GM12878 (cell line): ENCODE results near the gene CFL2. TPM values are rescaled to one million over a fixed set of nuclear protein-coding genes. Genes with fewer than 3 reads are reported as not detected.

ENCODE experiments used
- BACH1 ChIP-seq: fragments of 450-650 bp; IDR thresholded peaks from 2 replicates; pipeline ENCODE4 v1.6.1; 2017; ENCODE audit warnings: mild to moderate bottlenecking, borderline replicate concordance
- BMI1 ChIP-seq: fragments of 450-650 bp; IDR thresholded peaks from 2 replicates; pipeline ENCODE4 v1.6.1; 2016; ENCODE audit warnings: mild to moderate bottlenecking, moderate library complexity, borderline replicate concordance
- IRF3 ChIP-seq: fragments of 450-650 bp; IDR thresholded peaks from 2 replicates; pipeline ENCODE4 v1.6.1; 2014; ENCODE audit warnings: mild to moderate bottlenecking
- NFIC ChIP-seq: IDR thresholded peaks from 2 replicates; pipeline ENCODE4 v1.6.1; 2012; ENCODE audit warnings: low read depth, mild to moderate bottlenecking, inconsistent platforms, low read length, moderate library complexity
- SUZ12 ChIP-seq: fragments of 200-600 bp; sonication (generic); IDR thresholded peaks from one replicate; pipeline ENCODE4 v1.6.1; 2018; ENCODE audit warnings: antibody characterized with exemption, mild to moderate bottlenecking; ENCODE audit not compliant: unreplicated experiment
- YBX1 ChIP-seq: fragments of 450-650 bp; IDR thresholded peaks from 2 replicates; pipeline ENCODE4 v1.6.1; 2016; ENCODE audit warnings: antibody characterized with exemption
- ZBTB4 ChIP-seq: fragments of 450-650 bp; formaldehyde crosslinking; IDR thresholded peaks from 2 replicates; pipeline ENCODE4 v1.4.0; 2022; ENCODE audit warnings: mild to moderate bottlenecking, moderate library complexity
- ZBTB40 ChIP-seq: fragments of 450-650 bp; IDR thresholded peaks from 2 replicates; pipeline ENCODE4 v1.6.1; 2016; ENCODE audit warnings: mild to moderate bottlenecking, moderate library complexity, borderline replicate concordance
- polyA plus RNA-seq, 11 experiments: library from polyadenylated mRNA; depleted of rRNA in 4 of 11; unstranded in 6 of 11; stranded (reverse) in 5 of 11; fragments of >200 nt; fragmentation: Nextera tagmentation in 4 of 11; fragmentation: Illumina TruSeq in 1 of 11; extraction: Ambion mirVana in 4 of 11; extraction: Trizol in 1 of 11; gene quantifications; 1 replicate in 1 of 11; 2 replicates in 10 of 11; pipeline versions ENCODE4 v1.2.1 to v1.2.3, GENCODE V29; 2011 to 2016; ENCODE audit warnings: inconsistent platforms in 2 of 11, missing spikeins in 2 of 11, low read depth in 1 of 11
- total RNA-seq, 4 experiments: library from RNA; depleted of rRNA in 3 of 4; stranded (reverse); fragments of >200 nt in 3 of 4; fragmentation: Illumina TruSeq in 1 of 4; extraction: Trizol in 1 of 4; gene quantifications; 2 replicates each; pipeline versions ENCODE4 v1.2.1 to v1.2.3, GENCODE V29; 2013 to 2021
- TF ChIP-seq, protein P1 (sequence below): fragments of 450-650 bp; IDR thresholded peaks from 2 replicates; pipeline ENCODE4 v1.6.1; 2017; ENCODE audit warnings: mild to moderate bottlenecking

Gene CFL2
- total and polyA plus RNA-seq, 10 of the 15 experiments (the other 5 are each of a cell fraction or from before 2014, with no cell fraction given): 4.7 to 13.4 (median 8.4) TPM

GRCh38 chr14:34684578-34684977, 29.8 kb downstream of the CFL2 start (continued):
- no peak for TF ChIP-seq ZBTB40
- TF ChIP-seq YBX1: no peak
- no peak for TF ChIP-seq NFIC
- TF ChIP-seq IRF3: no peak
- no peak for TF ChIP-seq ZBTB4 (CRISPR knock-in tag)
- no peak for TF ChIP-seq SUZ12
- TF ChIP-seq, protein P1, sequence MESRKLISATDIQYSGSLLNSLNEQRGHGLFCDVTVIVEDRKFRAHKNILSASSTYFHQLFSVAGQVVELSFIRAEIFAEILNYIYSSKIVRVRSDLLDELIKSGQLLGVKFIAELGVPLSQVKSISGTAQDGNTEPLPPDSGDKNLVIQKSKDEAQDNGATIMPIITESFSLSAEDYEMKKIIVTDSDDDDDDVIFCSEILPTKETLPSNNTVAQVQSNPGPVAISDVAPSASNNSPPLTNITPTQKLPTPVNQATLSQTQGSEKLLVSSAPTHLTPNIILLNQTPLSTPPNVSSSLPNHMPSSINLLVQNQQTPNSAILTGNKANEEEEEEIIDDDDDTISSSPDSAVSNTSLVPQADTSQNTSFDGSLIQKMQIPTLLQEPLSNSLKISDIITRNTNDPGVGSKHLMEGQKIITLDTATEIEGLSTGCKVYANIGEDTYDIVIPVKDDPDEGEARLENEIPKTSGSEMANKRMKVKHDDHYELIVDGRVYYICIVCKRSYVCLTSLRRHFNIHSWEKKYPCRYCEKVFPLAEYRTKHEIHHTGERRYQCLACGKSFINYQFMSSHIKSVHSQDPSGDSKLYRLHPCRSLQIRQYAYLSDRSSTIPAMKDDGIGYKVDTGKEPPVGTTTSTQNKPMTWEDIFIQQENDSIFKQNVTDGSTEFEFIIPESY: no peak
- no peak for TF ChIP-seq BACH1
- TF ChIP-seq BMI1: no peak
